Hematopoietic multipotent progenitor cell treated with erythropoietin and hydrocortisone succinate and interleukin-3 and kit ligand, for 4 days (in vitro differentiated cells): ENCODE results near the gene UBE2O.

Experiments
- DNase-seq: peaks from one replicate; pipeline ENCODE4 v3.0.0-alpha.2; 2015

Gene UBE2O

DNA sequence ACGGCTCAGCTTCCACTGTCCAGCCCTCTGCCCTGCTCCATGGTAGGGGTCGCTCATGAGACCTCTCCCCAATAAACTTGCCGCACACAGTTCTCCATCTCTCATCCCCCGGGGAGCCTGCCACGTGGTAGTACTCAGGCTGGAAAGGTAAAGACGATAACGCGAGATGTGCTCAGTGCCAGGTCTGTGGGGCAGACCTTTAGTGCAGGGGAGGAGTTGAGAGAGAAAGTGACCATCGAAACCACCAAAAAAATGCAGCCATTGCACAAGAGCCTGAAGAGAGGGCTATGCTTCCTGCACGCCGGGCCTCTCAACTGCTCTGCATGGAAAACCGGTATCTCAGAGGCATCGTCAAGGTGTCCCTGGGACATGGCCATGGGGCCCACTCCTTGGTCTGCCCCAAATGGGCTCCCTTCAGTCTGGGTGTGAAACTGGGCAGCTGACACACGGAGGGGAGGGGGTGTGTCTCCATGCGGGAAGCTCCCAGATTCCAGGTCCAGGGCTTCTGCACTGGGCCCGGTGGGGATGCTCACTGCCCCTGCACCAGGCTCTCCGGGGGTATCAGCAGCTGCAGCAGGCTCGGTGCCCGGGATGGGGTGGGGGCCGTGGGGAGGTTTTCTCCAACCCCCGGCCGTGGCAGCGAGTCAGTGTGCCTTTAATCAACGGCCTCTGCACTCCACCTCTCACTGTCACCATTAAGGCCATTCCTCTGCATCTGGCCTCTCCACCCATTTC lies 9.8 kb upstream of the UBE2O start:
- DNase-seq: no peak

DNA sequence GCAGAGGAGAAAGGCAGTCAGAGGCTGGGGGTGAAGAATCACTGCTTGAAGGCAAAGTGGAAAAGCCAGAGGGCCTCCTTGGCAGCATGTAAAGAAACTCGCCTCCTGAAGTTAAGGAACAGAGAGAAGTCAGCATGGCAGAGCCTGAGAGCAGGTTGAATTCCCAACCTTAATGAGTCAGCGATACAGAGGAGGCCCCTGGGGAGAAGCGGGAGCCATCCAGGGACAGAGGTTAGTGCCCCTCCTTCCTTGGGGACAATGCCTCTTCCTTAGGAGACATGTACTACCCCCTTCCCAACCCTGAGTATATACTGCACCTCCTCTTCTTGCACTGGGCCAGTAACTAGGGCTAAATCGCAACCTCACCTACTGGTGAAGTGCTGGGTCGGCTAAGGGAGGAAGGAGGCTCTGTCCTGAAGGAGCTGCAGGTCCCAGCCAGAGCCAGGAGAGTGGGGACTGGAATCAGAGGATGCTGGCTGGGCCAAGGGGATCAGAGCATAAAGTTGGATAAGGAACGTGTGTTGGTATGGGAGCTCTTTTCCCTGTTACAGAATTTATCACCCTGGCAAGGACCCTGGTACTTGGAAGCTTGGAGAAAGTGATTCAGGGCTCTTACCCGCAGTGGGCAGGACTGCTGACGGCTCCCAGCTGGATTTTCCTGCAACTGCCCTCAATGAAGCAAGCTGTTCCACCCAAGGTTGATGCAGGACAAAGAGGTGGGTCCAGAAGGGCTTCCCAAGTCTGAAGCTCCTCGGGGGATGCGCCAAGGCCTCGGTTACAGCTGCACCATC lies 9.0 kb upstream of the UBE2O start:
- DNase-seq: no peak

DNA sequence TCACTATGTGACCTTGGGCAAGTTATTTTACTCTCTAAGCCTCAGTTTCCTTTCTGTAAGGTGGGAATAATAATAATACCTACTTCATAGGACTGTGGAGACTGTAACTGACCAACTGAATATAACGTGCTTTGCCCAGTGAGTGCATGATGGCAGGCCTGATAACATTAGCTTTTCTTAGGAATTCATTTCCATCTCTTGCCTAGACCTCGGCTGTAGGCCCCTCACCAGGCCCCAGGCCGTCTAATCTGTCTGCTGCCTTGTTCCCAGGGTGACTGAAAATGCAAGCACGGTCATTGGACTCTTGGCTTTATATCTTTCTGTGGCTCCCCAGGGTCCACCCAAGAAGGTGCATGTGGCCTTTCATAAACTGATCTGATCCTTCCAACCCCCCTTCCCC lies 6.7 kb upstream of the UBE2O start:
- no peak for DNase-seq

DNA sequence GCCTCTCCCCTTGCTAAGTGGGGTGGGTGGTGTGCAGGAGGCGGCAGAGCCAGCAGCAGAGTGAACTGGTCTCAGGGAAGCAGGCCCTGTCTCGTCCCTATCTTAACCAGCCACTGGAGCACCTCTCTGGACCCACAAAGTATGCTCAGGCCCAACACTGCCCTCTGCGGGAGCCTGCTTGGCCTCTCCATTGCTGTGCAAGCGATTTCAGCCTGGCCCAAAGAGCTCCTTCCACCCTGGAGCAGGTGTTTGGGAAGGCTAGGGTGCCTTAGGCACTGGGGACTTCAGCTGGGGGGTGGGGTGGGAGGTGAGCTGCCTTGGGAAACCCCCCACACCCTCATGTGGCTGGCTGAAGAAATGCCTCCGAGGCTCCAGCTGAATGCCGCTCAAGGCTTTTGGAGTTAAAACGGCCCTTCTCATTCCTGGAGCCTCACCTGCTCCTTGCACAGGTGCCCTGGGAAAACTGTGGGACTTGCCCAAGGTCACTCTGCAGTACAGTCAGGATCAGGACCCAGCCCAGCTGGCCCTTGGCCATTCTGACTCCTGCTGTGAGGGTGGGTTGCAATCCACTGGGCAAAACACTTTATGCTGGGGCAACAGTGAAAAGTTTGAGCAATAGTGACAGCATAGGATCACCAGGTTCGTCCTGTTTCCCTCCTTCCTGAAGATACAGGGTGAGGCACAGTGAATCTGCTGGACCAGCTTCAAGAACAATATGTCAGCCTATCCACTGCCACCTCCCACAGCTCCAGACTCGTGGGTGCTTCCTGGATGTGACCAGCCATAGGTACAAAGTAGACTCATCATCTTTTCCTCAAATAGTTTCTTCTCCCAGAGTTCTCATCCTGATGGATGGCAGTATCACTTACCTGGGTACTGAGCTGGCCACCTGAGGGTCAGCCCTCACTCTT lies 5.9 kb upstream of the UBE2O start:
- DNase-seq: peak; percentile 86

DNA sequence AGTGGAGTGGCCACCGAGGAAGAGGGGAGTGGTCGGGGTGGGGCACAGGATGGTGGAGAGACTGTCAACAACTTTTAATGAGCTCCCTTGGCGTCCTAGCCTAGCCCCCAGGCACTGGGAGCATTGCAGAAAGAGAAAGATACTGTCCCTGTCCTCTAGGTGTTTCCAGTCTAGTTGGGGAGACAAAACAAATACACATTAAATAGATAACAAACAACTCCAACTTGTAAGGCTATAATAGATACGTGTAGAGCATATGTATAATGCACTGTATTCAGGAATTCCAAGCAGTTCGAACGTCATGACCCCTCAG lies 435 bp upstream of the UBE2O start:
- no peak for DNase-seq

DNA sequence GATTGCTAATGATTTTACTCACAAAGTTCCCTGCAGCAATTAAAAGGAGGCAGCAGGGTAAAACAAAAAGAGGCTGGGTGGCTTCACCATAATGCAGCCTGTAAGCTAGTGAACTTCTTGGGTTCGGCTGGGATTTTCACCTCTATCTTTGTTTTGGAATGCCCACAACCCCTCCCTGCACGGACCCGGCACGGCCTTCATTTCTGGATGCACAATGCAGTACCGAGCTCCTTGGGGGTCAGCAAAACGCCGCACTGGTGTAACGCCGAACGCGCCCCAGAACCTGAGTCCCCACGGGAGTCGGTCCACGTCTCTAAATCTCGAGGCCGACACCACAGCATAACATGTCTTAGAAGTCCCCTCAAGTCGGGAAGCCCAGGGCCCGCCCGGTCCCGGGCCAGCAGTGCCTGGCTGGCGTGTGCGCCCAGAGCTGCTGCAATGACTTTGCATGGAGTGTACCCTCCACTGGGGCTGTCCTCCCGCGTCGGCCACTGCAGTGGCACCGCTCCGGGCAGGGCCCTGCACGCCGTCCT lies 759 bp downstream of the UBE2O start:
- DNase-seq: no peak

DNA sequence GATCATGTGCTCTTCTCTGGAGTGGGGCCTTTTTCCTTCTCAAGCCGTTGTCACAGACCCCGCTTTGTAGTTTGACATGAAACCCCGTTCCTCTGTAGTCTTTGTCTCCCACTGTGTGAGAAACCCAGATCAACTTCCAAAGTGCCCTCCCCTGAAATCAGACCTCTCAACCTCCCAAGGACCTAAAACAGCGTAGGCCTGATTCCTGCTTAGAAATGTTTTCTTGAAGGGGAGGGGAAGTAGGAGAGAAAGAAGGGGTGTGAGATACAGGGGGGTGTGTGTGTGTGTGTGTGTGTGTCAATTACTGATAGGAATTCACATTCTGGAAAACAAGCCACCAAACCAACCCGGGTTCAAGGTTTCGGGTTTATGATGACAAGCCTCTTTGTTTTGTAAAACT lies 1.4 kb downstream of the UBE2O start:
- peak; percentile 33 for DNase-seq

DNA sequence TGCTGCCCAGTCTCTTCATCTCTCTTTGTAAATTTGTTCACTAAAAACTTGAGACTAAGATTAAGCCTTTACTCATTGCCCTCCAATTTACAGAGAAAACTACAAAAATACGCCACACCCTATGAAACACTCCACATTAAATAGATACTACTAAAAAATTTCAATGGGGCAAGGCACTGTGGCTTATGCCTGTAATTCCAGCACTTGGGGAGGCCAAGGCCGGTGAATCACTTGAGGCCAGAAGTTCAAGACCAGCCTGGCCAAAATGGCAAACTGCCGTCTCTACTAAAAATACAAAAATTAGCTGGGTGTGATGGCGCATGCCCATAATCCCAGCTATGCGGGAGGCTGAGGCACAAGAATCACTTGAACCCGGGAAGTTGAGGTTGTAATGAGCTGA lies 3.8 kb downstream of the UBE2O start:
- DNase-seq: no peak

DNA sequence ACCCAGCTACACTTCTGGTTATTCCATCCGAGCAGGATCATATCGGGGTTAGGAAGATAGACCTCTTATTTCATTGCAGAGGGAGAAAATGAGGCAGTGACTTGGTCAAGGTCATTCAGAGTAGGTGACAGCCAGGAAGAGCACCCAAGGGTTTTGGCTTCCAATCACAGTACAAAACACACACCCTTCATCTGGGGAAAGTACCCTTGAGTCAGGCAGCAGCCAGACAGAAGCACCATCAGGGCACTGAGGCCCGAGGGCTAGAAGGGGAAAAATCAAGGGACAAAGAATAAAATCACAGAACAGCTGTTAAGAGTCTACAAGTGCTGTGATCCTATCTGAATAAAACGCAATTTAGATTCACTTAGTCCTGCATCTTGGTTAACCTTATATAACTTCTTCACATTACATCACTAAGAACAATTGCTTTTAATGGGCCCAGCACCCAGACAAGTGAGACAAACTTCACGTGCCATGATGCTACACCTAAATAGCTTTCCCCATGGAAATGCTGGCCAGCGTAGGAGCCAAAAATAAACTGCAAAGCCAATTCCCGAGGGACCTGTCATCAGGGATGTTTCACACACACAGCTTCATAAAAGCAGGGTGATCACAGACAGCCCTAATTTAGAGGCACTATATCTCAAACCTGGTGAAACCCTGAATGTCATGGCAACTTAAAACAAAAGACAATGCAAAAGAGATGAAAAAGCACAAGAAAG lies 4.9 kb downstream of the UBE2O start:
- DNase-seq: no peak

GRCh38 chr17:76446449-76447231 lies 6.3 kb downstream of the UBE2O start:
- no peak for DNase-seq

DNA sequence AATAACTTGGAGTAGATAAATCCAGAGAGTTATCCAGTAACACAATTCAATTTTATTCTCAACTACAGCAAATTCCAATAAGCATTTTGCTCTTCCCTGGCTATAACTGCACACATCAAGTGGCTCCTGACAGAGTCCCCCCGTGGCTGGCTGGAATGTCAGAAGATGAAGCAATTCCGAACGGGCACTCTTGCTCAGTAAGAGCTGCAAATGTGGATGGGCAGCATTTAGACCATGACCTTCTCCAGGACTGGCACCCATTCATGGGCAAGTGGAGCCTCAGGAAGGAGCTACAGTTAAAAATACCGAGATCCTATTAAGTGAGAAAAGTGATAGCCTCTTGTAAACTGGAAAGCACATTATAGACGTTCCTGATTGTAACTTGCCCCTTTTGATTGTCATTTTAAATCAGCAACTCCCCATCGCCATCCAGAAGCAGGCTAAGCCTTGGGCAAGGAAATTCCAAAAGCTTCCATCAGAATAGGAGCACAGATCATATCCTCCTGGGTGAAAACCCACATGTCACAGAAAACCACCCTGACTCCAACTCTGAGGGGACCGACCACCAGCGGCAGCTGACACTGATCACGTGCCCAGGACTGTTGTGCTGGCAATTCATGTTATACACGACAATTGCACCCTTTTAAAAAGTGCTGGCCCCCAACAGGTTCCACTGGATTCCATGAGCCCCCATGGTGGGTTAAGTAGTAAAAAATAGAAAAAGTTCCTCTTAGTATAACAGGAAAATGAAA lies 7.1 kb downstream of the UBE2O start:
- DNase-seq: no peak

- DNase-seq: peak; percentile 22
Observed at GRCh38 chr17:76444518-76445311, 8.2 kb downstream of the UBE2O start.

GRCh38 chr17:76442341-76443338 lies 10.3 kb downstream of the UBE2O start:
- peak; percentile 72 for DNase-seq

- DNase-seq: peak; percentile 42
Observed at GRCh38 chr17:76441686-76442340, 11.1 kb downstream of the UBE2O start.

DNA sequence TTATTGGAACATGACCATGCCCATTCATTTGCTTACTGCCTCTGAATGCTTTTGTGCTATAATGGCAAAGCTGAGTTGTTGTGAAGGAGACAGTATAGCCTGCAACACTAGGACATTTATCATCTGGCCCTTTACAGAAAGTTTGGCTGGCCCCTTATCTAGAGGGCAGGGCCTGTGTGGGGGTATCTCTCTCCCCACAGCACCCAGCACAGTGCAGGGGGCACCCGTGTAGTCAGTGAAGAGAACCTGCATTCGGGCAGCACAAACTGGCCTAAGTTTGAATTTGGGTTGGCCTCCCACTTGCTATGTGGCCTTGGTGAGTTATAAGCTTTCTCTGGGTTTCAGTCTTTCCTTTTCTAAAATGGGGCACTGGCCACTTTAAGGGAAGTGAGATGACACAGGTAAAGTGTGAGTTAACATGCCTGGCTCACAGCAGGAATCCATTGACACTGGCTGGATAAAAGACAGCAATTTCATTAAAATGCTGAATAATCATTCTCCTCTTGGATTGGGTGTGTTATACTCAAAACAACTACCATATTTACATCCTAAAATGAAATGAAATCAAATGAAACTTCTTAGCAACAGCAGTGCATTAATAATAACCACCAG lies 12.1 kb downstream of the UBE2O start:
- peak; percentile 68 for DNase-seq

DNA sequence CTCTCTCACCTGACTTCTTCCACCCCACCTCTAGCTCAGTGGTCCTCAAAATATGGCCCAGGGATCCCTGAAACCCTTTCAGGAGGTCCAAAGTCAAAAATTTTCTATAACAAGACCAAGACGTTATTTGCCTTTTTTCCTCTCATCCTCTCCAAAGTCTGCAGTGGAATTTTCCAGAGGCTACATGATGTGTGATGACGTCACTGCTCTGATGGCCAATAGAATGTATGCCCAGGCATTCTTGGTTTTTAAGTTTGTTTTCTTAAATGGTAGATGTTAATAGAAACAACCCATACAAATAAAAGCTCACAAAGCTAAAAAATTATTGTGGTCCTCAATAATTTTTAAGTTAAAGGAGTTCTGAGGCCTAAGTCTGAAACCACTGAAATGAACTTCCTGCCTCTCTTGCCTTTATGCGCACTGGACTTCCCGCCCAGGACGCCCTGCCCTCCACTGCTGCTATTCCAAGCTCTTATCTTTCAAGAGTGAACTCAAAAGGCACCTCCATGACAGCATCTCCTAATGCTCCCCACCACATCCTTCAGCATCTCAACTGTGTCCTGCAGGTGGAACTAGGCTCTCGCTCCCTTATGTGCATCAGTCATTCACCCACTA lies 13.5 kb downstream of the UBE2O start:
- no peak for DNase-seq

DNA sequence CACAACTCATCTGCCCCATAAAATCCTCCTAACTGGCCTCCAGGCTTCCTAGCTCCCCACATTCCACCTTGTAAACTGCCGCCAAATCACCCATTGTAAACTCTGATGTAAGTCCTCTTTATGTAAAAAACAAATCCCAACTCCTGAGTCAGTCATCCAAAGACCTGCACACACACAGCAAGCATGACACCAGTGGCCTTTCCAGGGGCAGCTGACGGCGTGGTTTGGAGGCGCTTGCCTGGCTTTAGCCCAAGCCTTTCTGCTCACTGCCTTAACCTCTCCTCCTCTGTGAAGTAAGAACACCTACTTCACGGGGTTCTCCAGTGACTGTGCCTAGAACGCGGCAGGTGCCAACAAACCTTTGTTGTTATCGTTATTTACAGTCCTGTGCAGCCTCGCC lies 14.0 kb downstream of the UBE2O start:
- DNase-seq: no peak
